H1 (cell line): ENCODE results near the gene KNCN. TPM values are rescaled to one million over a fixed set of nuclear protein-coding genes. Genes with fewer than 3 reads are reported as not detected.

ENCODE experiments used
- CTCF ChIA-PET: fragments of 300-600 bp; sonication (Branson Sonifier 250); formaldehyde crosslinking; loops from one replicate; lab custom pipeline; 2021; ENCODE audit not compliant: partially characterized antibody; lab: Charles Lee
- POLR2A ChIA-PET: fragments of 300-600 bp; sonication (Branson Sonifier 250); formaldehyde crosslinking; loops from one replicate; lab custom pipeline; 2021; ENCODE audit warnings: inconsistent platforms; ENCODE audit not compliant: partially characterized antibody; lab: Charles Lee
- DNase-seq, 2 experiments: peaks; one replicate each; pipeline versions ENCODE4 v3.0.0 to v3.0.0-alpha.2; 2010 to 2022; ENCODE audit warnings: low spot score in 2 of 2, low read depth in 1 of 2, mixed read lengths in 1 of 2
- FAIRE-seq: peaks from 2 replicates; lab custom pipeline; 2011; peaks lifted over from hg19 to GRCh38; lab: Jason Lieb, UNC
- H2AFZ ChIP-seq: 2 replicates; pipeline ENCODE4 v1.8.1; 2012; ENCODE audit warnings: low read length, inconsistent platforms
- H2AK5ac ChIP-seq: 2 replicates; pipeline ENCODE4 v1.6.1; 2013; ENCODE audit warnings: low read depth, low read length
- H2BK120ac ChIP-seq: replicated peaks from 2 replicates; pipeline ENCODE3; 2013; ENCODE audit warnings: low read depth, low read length, inconsistent platforms
- H2BK12ac ChIP-seq: 2 replicates; pipeline ENCODE4 v1.6.1; 2013; ENCODE audit warnings: low read depth, low read length
- H2BK15ac ChIP-seq: 2 replicates; pipeline ENCODE4 v1.6.1; 2013; ENCODE audit warnings: low read length
- H2BK20ac ChIP-seq: 2 replicates; pipeline ENCODE4 v1.6.1; 2013; ENCODE audit warnings: low read length
- H2BK5ac ChIP-seq: 2 replicates; pipeline ENCODE4 v1.6.1; 2013; ENCODE audit warnings: low read depth, low read length
- H3K14ac ChIP-seq: 2 replicates; pipeline ENCODE4 v1.6.1; 2013; ENCODE audit warnings: inconsistent platforms; ENCODE audit not compliant: insufficient read length
- H3K18ac ChIP-seq: 2 replicates; pipeline ENCODE4 v1.6.1; 2013; ENCODE audit warnings: low read length; ENCODE audit errors: extremely low read depth
- H3K23ac ChIP-seq: 2 replicates; pipeline ENCODE4 v1.6.1; 2013; ENCODE audit warnings: inconsistent platforms; ENCODE audit not compliant: insufficient read length
- H3K23me2 ChIP-seq: 2 replicates; pipeline ENCODE4 v1.6.1; 2013; ENCODE audit warnings: low read depth, low read length
- H3K27ac ChIP-seq: 2 replicates; pipeline ENCODE4 v1.6.1; 2011; ENCODE audit warnings: low read depth, low read length, inconsistent platforms
- H3K27me3 ChIP-seq, 4 experiments: replicated peaks in 1 of 4; 1 replicate in 1 of 4; 2 replicates in 3 of 4; pipeline versions ENCODE4 v1.6.1 to v1.8.1; 2011 to 2013; ENCODE audit warnings: low read length in 3 of 4, mild to moderate bottlenecking in 3 of 4, inconsistent platforms in 2 of 4, mixed read lengths in 2 of 4, moderate library complexity in 1 of 4; ENCODE audit not compliant: control insufficient read depth in 3 of 4, insufficient read depth in 3 of 4; ENCODE audit errors: extremely low read depth in 1 of 4
- H3K36me3 ChIP-seq, 4 experiments: 2 replicates each; pipeline versions ENCODE4 v1.6.1 to v1.8.1; 2011 to 2013; ENCODE audit warnings: mild to moderate bottlenecking in 4 of 4, low read length in 3 of 4, moderate library complexity in 2 of 4, control low read depth in 1 of 4, inconsistent platforms in 1 of 4; ENCODE audit not compliant: insufficient read depth in 4 of 4, control insufficient read depth in 2 of 4
- H3K4ac ChIP-seq: replicated peaks from 2 replicates; pipeline ENCODE3; 2013; ENCODE audit warnings: low read length, low read depth, mixed read lengths, inconsistent platforms; ENCODE audit not compliant: insufficient read length
- H3K4me1 ChIP-seq, 4 experiments: replicated peaks in 1 of 4; 1 replicate in 1 of 4; 2 replicates in 3 of 4; pipeline versions ENCODE4 v1.6.1 to v1.8.1; 2011 to 2013; ENCODE audit warnings: low read length in 3 of 4, inconsistent platforms in 2 of 4, mixed read lengths in 1 of 4; ENCODE audit not compliant: insufficient read depth in 4 of 4, control insufficient read depth in 3 of 4
- H3K4me2 ChIP-seq, 2 experiments: 2 replicates each; pipeline versions ENCODE4 v1.6.1 to v1.8.1; 2011 to 2013; ENCODE audit warnings: low read depth in 2 of 2, low read length in 2 of 2, control low read depth in 1 of 2, inconsistent platforms in 1 of 2, mild to moderate bottlenecking in 1 of 2; ENCODE audit not compliant: insufficient read depth in 1 of 2
- H3K4me3 ChIP-seq, 4 experiments: fragments of 200-600, 300-600 bp in 1 of 4; sonication (generic), shearing (Covaris generic), sonication (Bioruptor Twin) in 1 of 4; 2 replicates each; pipeline versions ENCODE4 v1.5.1 to v1.8.1; 2011 to 2016; ENCODE audit warnings: low read length in 4 of 4, low read depth in 3 of 4, control low read depth in 2 of 4, inconsistent platforms in 2 of 4, mild to moderate bottlenecking in 2 of 4, mixed read lengths in 1 of 4, moderate library complexity in 1 of 4; ENCODE audit not compliant: insufficient read depth in 2 of 4; ENCODE audit errors: extremely low read depth in 1 of 4
- H3K56ac ChIP-seq: replicated peaks from 2 replicates; pipeline ENCODE3; 2013; ENCODE audit warnings: low read depth, mild to moderate bottlenecking, mixed read lengths, low read length, inconsistent platforms; ENCODE audit not compliant: insufficient read length
- H3K79me1 ChIP-seq: 2 replicates; pipeline ENCODE4 v1.6.1; 2013; ENCODE audit warnings: low read depth, low read length, control low read depth
- H3K79me2 ChIP-seq, 2 experiments: 2 replicates each; pipeline versions ENCODE4 v1.6.1 to v1.8.1; 2012 to 2013; ENCODE audit warnings: low read length in 2 of 2, mild to moderate bottlenecking in 2 of 2, inconsistent platforms in 1 of 2; ENCODE audit not compliant: insufficient read depth in 2 of 2, control insufficient read depth in 1 of 2
- H3K9ac ChIP-seq, 4 experiments: replicated peaks in 1 of 4; 1 replicate in 1 of 4; 2 replicates in 3 of 4; pipeline versions ENCODE4 v1.6.1 to v1.8.1; 2011 to 2013; ENCODE audit warnings: low read depth in 3 of 4, low read length in 3 of 4, control low read depth in 2 of 4, mild to moderate bottlenecking in 2 of 4, moderate library complexity in 2 of 4, inconsistent platforms in 1 of 4; ENCODE audit errors: extremely low read depth in 1 of 4
- H3K9me3 ChIP-seq, 2 experiments: 2 replicates each; pipeline versions ENCODE4 v1.6.1 to v1.8.1; 2012 to 2013; ENCODE audit warnings: mild to moderate bottlenecking in 2 of 2, moderate library complexity in 2 of 2, control low read depth in 1 of 2, inconsistent platforms in 1 of 2, low read depth in 1 of 2, low read length in 1 of 2, mixed read lengths in 1 of 2; ENCODE audit not compliant: insufficient read depth in 2 of 2
- H4K20me1 ChIP-seq, 2 experiments: replicated peaks in 1 of 2; 2 replicates each; pipeline versions ENCODE3 to v1.8.1; 2011 to 2013; ENCODE audit warnings: inconsistent platforms in 2 of 2, low read length in 2 of 2, mild to moderate bottlenecking in 1 of 2; ENCODE audit not compliant: insufficient read depth in 2 of 2, control insufficient read depth in 1 of 2
- H4K5ac ChIP-seq: 2 replicates; pipeline ENCODE4 v1.6.1; 2013; ENCODE audit warnings: low read length, low read depth, mixed read lengths, inconsistent platforms; ENCODE audit not compliant: insufficient read length
- H4K8ac ChIP-seq: 2 replicates; pipeline ENCODE4 v1.8.0; 2013; ENCODE audit warnings: mild to moderate bottlenecking, moderate library complexity, low read length, inconsistent platforms; ENCODE audit not compliant: insufficient read depth; ENCODE audit errors: extremely low read depth
- H4K91ac ChIP-seq: replicated peaks from 2 replicates; pipeline ENCODE3; 2013; ENCODE audit warnings: low read length, mixed read lengths, inconsistent platforms; ENCODE audit not compliant: insufficient read length
- CHD1 ChIP-seq: IDR thresholded peaks from 2 replicates; pipeline ENCODE4 v1.6.1; 2012; ENCODE audit warnings: low read depth, low read length, improper control_type of control experiment
- EP300 ChIP-seq, 2 experiments: IDR thresholded peaks; 1 replicate in 1 of 2; 2 replicates in 1 of 2; pipeline ENCODE4 v1.6.1; 2011 to 2012; ENCODE audit warnings: low read depth in 2 of 2, low read length in 2 of 2, mild to moderate bottlenecking in 2 of 2, borderline replicate concordance in 1 of 2, inconsistent platforms in 1 of 2, moderate library complexity in 1 of 2
- HDAC2 ChIP-seq, 2 experiments: fragments of 300-600 bp in 1 of 2; sonication (generic) in 1 of 2; IDR thresholded peaks; 2 replicates each; pipeline ENCODE4 v1.6.1; 2011 to 2012; ENCODE audit warnings: low read depth in 2 of 2, low read length in 2 of 2, mild to moderate bottlenecking in 2 of 2, moderate library complexity in 2 of 2, borderline replicate concordance in 1 of 2, inconsistent platforms in 1 of 2
- KDM5A ChIP-seq: fragments of 200-600 bp; IDR thresholded peaks from 2 replicates; pipeline ENCODE4 v1.7.1; 2012; ENCODE audit warnings: mild to moderate bottlenecking, low read length, inconsistent platforms, mixed read lengths
- NRF1 ChIP-seq: IDR thresholded peaks from 2 replicates; pipeline ENCODE4 v1.6.1; 2011; ENCODE audit warnings: mild to moderate bottlenecking, low read depth, low read length, improper control_type of control experiment
- PHF8 ChIP-seq: fragments of 200-600 bp; sonication (generic); conservative IDR thresholded peaks from 2 replicates; pipeline ENCODE4 v1.7.1; 2012; ENCODE audit warnings: low read depth, mild to moderate bottlenecking, inconsistent platforms, low read length, moderate library complexity
- RBBP5 ChIP-seq: IDR thresholded peaks from 2 replicates; pipeline ENCODE4 v1.7.1; 2012; ENCODE audit warnings: low read depth, mild to moderate bottlenecking, inconsistent platforms, low read length, moderate library complexity, borderline replicate concordance
- YY1 ChIP-seq: IDR thresholded peaks from 2 replicates; pipeline ENCODE4 v1.6.1; 2011; ENCODE audit warnings: low read depth, mild to moderate bottlenecking, low read length
- WGBS, 2 experiments: shearing (Covaris generic) in 1 of 2; methylation state at CpG; one replicate each; pipeline versions ENCODE4 v1.1.6 to v1.1.7; 2013 to 2015; ENCODE audit warnings: low lambda C conversion rate in 2 of 2, mixed read lengths in 2 of 2, inconsistent platforms in 1 of 2, low coverage in 1 of 2, missing lambda C conversion rate in 1 of 2; ENCODE audit not compliant: insufficient replicate concordance in 2 of 2, insufficient coverage in 1 of 2, insufficient read length in 1 of 2; ENCODE audit errors: extremely low coverage in 1 of 2, missing lambda C conversion rate in 1 of 2; 5-methylcytosine and 5-hydroxymethylcytosine counted together
- polyA plus RNA-seq, 7 experiments: library from polyadenylated mRNA; depleted of rRNA in 3 of 7; stranded (reverse) in 5 of 7; unstranded in 2 of 7; fragments of >200 nt in 5 of 7; fragments of 200-250 nt in 2 of 7; gene quantifications; 1 replicate in 5 of 7; 2 replicates in 1 of 7; 4 replicates in 1 of 7; pipeline versions ENCODE4 v1.2.1 to v1.2.3, GENCODE V29; 2011 to 2013; ENCODE audit warnings: missing spikeins in 2 of 7, mixed read lengths in 2 of 7
- total RNA-seq: library from RNA; stranded (reverse); fragmentation: NEBNext Ultra II Directional; extraction: Animal tissue kit (Norgen Biotek cat#: 25700); gene quantifications from 2 replicates; pipeline ENCODE4 v1.2.1, GENCODE V29; 2021

The KNCN gene
- total and polyA plus RNA-seq, 2 of the 8 experiments (the other 6 are each of a cell fraction or from before 2014, with no cell fraction given): not detected

GRCh38 chr1:46596036-46596435, 44.6 kb upstream of the KNCN start:
- H3K36me3 ChIP-seq: no peaks in the 10 kb centered on the region; a peak in 2 of 8 replicates
- ChIA-PET POLR2A (interaction anchor here (1.2 to 2.6 kb wide), 2 partner anchors 9 to 10 kb away, joined by 3 to 7 read pairs; partner anchors contain the start of gene MKNK1), CTCF (interaction anchor here (0.6 to 1.8 kb wide), 3 partner anchors 12 to 1633 kb away, joined by 3 to 4 read pairs (median 3); no protein-coding TSS in a partner anchor)
- no peak overlapping the region for H4K91ac ChIP-seq
- peaks cover 3% of the 10 kb centered on the region; the same call in 1 of the 2 replicates for H3K79me1 ChIP-seq
- H4K20me1 ChIP-seq: no peaks in the 10 kb centered on the region
- H2BK12ac ChIP-seq: no peak overlapping the region
- no peak overlapping the region for H3K56ac ChIP-seq
- no peaks in the 10 kb centered on the region for H3K4me1 ChIP-seq
- no peaks in the 10 kb centered on the region for H3K9me3 ChIP-seq
- no peak overlapping the region for H3K18ac ChIP-seq
- H2BK120ac ChIP-seq: no peak overlapping the region
- H3K79me2 ChIP-seq: no peaks in the 10 kb centered on the region
- no peaks in the 10 kb centered on the region for H3K27me3 ChIP-seq
- H2AK5ac ChIP-seq: no peak overlapping the region
- H3K27ac ChIP-seq: no peak overlapping the region
- FAIRE-seq: no peak
- WGBS, 2 experiments: 100% methylated on average over 1 of the region's 1 CpG; no CpG with 5 or more reads in 1 of the 2 experiments
- no peak overlapping the region for H2BK5ac ChIP-seq
- H2AFZ ChIP-seq: no peak overlapping the region
- no peak overlapping the region for H3K14ac ChIP-seq
- TF ChIP-seq PHF8: no peak
- TF ChIP-seq EP300 (IDR thresholded peaks at IDR 0.05; ENCODE audit: borderline replicate concordance in 1 of 2, low read depth in 2 of 2, low read length in 2 of 2): no peak
- TF ChIP-seq RBBP5: no peak
- no peak for TF ChIP-seq KDM5A
- TF ChIP-seq CHD1: no peak
- TF ChIP-seq NRF1: no peak
- no peak for TF ChIP-seq YY1
- TF ChIP-seq HDAC2 (IDR thresholded peaks at IDR 0.05; ENCODE audit: borderline replicate concordance in 1 of 2, low read depth in 2 of 2, low read length in 2 of 2): no peak
- no peak overlapping the region for H3K23ac ChIP-seq
- no peak overlapping the region for H4K8ac ChIP-seq
- no peak overlapping the region for H4K5ac ChIP-seq
- no peak overlapping the region for H2BK20ac ChIP-seq
- H3K4me3 ChIP-seq: no peak overlapping the region
- no peak overlapping the region for H3K4ac ChIP-seq
- H3K4me2 ChIP-seq: no peak overlapping the region
- H3K9ac ChIP-seq: no peak overlapping the region
- H3K23me2 ChIP-seq: no peaks in the 10 kb centered on the region; the same call in 1 of the 2 replicates
- no peak for DNase-seq
- H2BK15ac ChIP-seq: no peak overlapping the region
